GM21360 (cell line): ENCODE results near the gene HBG1.
A peak's percentile ranks its signal among the peaks of the same experiment; 100 is the strongest.

Experiments
- ATAC-seq: cut with Tn5 transposase; IDR thresholded peaks from one replicate; pipeline ENCODE4 v1.9.1; 2021; ENCODE audit warnings: mild to moderate bottlenecking, moderate library complexity; ENCODE audit not compliant: unreplicated experiment

Gene HBG1

DNA sequence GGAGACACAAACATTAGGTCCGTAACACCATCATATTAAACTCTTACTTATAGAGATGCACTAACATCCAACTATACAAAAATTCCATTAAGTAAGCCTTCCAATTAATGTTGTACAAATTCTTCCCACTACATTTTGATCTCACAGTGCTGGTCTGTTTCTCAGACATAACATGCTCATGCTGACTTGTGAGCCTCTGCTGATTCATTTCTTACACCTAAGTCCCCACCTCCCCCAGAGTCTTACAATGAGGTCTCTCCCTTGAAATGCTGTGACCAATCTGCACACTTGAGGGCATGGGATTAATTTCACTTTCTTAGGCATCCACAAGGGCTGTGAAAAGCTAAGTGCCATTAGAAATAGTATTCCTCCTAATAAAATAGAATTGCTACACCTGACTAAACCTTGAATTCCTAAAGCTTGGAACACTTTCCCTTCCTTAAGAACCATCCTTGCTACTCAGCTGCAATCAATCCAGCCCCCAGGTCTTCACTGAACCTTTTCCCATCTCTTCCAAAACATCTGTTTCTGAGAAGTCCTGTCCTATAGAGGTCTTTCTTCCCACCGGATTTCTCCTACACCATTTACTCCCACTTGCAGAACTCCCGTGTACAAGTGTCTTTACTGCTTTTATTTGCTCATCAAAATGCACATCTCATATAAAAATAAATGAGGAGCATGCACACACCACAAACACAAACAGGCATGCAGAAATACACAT, 2.0 kb downstream of the HBG1 start:
- ATAC-seq = no peak

GRCh38 chr11:5246772-5247471, 2.7 kb downstream of the HBG1 start:
- ATAC-seq = no peak

DNA sequence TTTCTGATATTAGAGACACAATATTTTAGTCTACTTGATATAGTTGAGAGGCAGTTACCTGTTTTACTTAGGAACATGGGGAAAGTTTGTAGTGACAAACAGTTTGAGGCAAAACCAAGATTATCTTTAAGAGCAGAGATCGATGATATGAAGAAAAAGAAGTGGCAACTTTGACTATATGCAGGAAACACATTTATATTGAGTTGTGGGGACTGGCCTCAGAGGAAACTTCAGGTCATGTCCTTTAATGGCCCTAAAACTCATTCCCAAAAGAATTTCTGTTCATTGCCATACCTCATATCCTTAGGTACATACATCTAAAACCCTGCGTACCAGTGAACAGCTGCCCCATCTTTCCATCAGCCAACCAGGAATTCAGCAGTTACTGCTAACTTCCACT, 4.5 kb downstream of the HBG1 start:
- ATAC-seq = no peak

GRCh38 chr11:5243816-5244180, 5.9 kb downstream of the HBG1 start:
- ATAC-seq = no peak

- ATAC-seq = peak; percentile 69
Observed at GRCh38 chr11:5242933-5243815, 6.5 kb downstream of the HBG1 start.

DNA sequence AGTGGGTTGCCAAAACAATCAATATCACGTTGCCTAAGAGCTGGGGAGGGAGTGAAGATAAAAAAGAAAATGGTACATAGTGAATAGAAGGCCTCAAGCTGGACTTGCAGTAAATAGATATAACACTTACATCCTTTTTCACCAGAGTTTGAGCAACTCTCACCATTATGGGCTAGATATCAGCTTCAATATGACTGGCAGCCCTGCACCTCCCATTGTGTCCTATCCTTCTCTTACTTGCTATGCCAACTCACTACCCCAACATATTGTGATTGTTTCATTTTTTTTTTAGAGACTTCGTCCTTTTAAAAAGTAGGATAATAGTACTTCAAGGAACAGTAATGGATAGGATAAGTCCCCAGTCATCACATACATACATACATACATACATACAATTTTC, 7.4 kb downstream of the HBG1 start:
- ATAC-seq = no peak

DNA sequence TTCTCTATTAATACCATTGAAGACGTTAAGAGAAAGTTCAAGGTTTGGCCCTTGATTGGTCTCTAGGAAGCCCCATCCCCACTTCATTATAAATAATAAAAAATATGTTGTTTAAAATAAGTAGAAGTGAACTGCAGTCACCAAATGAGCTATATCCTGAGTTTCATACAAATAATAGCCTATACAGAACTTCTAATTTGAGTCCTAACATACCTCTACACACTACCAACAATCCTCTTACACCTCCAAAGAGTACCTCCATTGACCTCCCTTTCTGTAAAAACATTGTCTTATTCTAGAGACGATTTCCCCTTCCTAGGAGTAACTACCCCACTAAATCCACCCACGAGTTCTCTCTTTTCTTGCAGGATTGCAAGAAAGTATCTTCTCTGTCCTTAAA, 8.2 kb downstream of the HBG1 start:
- no peak for ATAC-seq

DNA sequence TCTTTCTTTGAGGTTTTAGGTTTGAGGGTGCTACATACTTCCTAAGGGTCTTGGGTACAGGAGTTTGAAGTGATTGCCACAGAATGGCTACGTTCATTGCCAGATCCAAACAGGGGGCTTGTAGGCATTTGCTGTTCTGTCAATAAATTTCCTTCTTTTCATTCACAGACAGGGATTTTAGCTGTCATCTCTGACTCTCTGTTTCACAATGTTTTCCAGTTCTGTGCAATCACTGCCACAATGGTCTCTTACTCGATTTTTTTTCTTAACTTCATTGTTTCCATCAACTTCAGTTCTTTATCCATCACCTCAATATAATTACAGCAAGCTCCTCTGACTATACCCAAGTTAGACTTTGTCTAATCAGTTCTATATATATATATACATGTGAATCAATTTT, 9.2 kb downstream of the HBG1 start:
- no peak for ATAC-seq

DNA sequence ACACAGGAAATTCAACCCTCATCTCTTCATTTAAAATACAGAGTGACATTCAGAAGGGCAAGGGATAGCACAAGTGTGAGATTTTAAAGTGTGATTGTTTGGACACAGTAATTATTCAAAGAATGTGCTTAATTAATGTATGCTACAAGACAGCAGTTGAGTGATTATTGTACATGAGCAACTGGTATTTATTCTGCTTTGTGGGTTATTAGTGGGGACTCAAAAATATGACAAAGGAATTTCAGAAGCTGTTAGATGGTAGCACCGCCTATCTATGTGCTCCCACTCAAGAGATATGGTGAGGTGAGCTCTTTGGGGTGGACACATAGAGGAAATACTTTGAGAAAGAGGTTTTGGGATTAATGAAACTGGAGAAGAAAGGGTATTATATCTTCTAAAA, 9.6 kb downstream of the HBG1 start:
- ATAC-seq = no peak

GRCh38 chr11:5239046-5239445, 10.6 kb downstream of the HBG1 start:
- no peak for ATAC-seq

GRCh38 chr11:5238486-5238885, 11.2 kb downstream of the HBG1 start:
- no peak for ATAC-seq

- ATAC-seq = no peak
Observed at GRCh38 chr11:5237420-5237819, 12.2 kb downstream of the HBG1 start.

GRCh38 chr11:5235364-5236095, 14.1 kb downstream of the HBG1 start:
- ATAC-seq = no peak

GRCh38 chr11:5234381-5234834, 15.2 kb downstream of the HBG1 start, which contains the start of gene HBD:
TSS of gene HBD (minus strand) at chr11:5234483. CDS start at chr11:5234433, 50 bp downstream.
- ATAC-seq = peak; percentile 86

DNA sequence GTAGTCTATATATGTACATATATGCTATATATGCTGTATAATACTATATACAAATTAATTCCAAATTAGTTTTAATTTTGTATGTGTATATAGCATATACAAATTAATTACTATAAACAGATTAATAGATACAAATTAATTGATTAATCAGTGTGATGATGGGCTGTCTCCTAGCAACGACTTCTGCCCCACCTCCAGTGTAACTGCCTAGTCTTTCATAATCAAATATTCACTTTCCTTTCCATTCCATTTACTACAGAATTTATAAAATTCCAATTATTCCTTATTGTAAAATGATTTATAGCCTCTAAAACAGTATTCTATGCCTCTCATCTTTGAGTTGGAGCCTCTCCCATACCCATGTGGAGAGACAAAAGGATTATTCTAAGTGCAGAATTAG, 16.4 kb downstream of the HBG1 start:
- no peak for ATAC-seq

GRCh38 chr11:5232821-5233220, 16.8 kb downstream of the HBG1 start:
- ATAC-seq = no peak

DNA sequence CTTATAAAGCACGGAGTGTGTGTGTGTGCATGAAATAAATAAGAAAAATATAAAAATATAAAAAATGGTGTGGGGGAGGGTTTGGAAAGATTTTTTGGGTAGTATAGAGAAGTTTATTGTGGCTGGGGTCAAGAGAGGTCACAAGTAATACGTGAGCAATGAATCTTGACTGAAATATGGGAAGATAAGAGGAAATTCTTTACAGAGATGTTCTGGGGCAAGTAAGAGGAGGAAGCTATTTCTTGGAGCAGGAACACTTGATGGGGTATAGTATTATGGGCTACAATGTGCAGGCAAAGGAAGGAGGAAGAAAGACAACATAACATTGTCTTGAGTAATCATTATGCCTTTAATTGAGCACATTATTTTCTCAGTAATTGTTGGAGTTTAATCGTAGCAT, 17.5 kb downstream of the HBG1 start:
- no peak for ATAC-seq

DNA sequence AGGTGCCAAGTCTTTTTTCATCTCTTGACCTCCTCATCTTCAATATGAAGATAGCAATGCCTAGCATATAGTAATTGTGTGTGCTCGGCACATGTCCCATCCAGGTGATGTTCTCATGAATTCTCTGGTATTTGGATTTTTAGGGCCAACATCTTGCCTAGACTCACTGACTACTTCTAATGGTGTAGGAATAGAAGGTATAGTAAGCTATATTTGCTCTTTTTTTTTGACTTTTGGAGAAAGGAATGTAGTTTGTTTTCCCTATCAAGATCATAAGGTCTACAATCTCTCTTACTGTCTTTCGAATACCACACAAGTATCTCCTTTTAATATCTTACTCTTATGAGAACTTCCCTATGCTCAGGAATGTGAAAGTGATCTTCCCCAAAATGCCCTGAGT, 18.5 kb downstream of the HBG1 start:
- no peak for ATAC-seq

DNA sequence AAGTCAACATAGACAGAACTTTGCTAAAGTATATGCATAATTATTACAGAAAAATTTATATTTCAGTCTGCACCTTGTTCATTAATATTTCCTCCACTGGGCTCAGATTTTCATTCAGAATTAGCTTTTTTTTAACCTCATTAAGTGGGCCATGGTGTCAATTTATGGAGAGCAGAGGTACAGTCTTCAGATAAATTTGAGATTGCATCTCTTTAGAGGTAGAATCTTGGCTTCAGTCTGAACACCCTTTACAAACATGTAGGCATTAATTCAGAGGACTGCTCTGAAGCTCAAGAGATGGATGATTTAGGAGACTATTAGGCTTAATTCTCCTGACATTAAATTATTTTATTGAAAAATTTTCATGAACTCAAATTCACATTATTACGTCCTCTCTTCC, 19.4 kb downstream of the HBG1 start:
- no peak for ATAC-seq

GRCh38 chr11:5229796-5230195, 19.9 kb downstream of the HBG1 start:
- no peak for ATAC-seq

- ATAC-seq = no peak
Observed at GRCh38 chr11:5229356-5229755, 20.3 kb downstream of the HBG1 start.
